ENCODE results near the gene CD37.
A peak's percentile ranks its signal among the peaks of the same experiment; 100 is the strongest.

Gene CD37

GRCh38 chr19:49355909-49356353 is 20.7 kb downstream of the CD37 start:
- WGBS (ENCODE audit: extremely low coverage, insufficient coverage, low lambda C conversion rate), result no CpG with 5 or more reads among the region's 12 CpGs
- no peak overlapping the region for H3K9ac ChIP-seq (ENCODE audit: low read length)
- H4K5ac ChIP-seq (ENCODE audit: low read length), result no peak overlapping the region
- no peak for DNase-seq
- no peak overlapping the region for H2BK15ac ChIP-seq (replicated peaks; ENCODE audit: low read depth)
- no peaks in the 10 kb centered on the region for H3K27me3 ChIP-seq (ENCODE audit: insufficient read depth, low read length, poor library complexity)
- H3K36me3 ChIP-seq (ENCODE audit: control insufficient read depth, insufficient read depth, low read length), result peaks cover 15% of the 10 kb centered on the region
- no peak overlapping the region for H3K56ac ChIP-seq (ENCODE audit: low read length)
- H2BK5ac ChIP-seq (ENCODE audit: low read length), result no peak overlapping the region
- H3K4me2 ChIP-seq (ENCODE audit: low read length), result no peak overlapping the region
- H3K79me2 ChIP-seq (ENCODE audit: control insufficient read depth, insufficient read depth, low read length), result peaks cover 16% of the 10 kb centered on the region
- H2BK120ac ChIP-seq (ENCODE audit: low read depth, low read length), result no peak overlapping the region
- no peaks in the 10 kb centered on the region for H3K4me1 ChIP-seq (ENCODE audit: control insufficient read depth, low read depth, low read length)
- no peak overlapping the region for H2AK5ac ChIP-seq (ENCODE audit: low read length)
- no peak overlapping the region for H3K4ac ChIP-seq (ENCODE audit: low read depth, low read length)
- H3K27ac ChIP-seq (ENCODE audit: low read depth, low read length), result no peak overlapping the region
- H3K18ac ChIP-seq (ENCODE audit: low read length), result no peak overlapping the region
- no peak overlapping the region for H3K23ac ChIP-seq (ENCODE audit: low read length)
- peaks cover 18% of the 10 kb centered on the region for H3K79me1 ChIP-seq (ENCODE audit: low read length)
- no peak overlapping the region for H3K4me3 ChIP-seq (ENCODE audit: low read length)
- no peak overlapping the region for H4K8ac ChIP-seq (ENCODE audit: low read depth, low read length)

GRCh38 chr19:49356382-49356781 is 21.2 kb downstream of the CD37 start:
- Histone ChIP-seq H2AK5ac (ENCODE audit: low read length) (no peak overlapping the region), H3K9ac (ENCODE audit: low read length) (no peak overlapping the region), H3K4me3 (ENCODE audit: low read length) (no peak overlapping the region), H3K4me2 (ENCODE audit: low read length) (no peak overlapping the region), H3K4me1 (ENCODE audit: control insufficient read depth, low read depth, low read length) (no peaks in the 10 kb centered on the region), H2BK120ac (ENCODE audit: low read depth, low read length) (no peak overlapping the region), H3K27ac (ENCODE audit: low read depth, low read length) (no peak overlapping the region), H3K4ac (ENCODE audit: low read depth, low read length) (no peak overlapping the region), H3K18ac (ENCODE audit: low read length) (no peak overlapping the region), H3K36me3 (ENCODE audit: control insufficient read depth, insufficient read depth, low read length) (peaks cover 13% of the 10 kb centered on the region), H3K79me2 (ENCODE audit: control insufficient read depth, insufficient read depth, low read length) (peaks cover 20% of the 10 kb centered on the region), H3K79me1 (ENCODE audit: low read length) (peaks cover 18% of the 10 kb centered on the region), H3K23ac (ENCODE audit: low read length) (no peak overlapping the region), H2BK15ac (replicated peaks; ENCODE audit: low read depth) (no peak overlapping the region), H2BK5ac (ENCODE audit: low read length) (no peak overlapping the region), H4K5ac (ENCODE audit: low read length) (no peak overlapping the region), H3K56ac (ENCODE audit: low read length) (peak overlapping the region; percentile 42), H3K27me3 (ENCODE audit: insufficient read depth, low read length, poor library complexity) (no peaks in the 10 kb centered on the region), H4K8ac (ENCODE audit: low read depth, low read length) (no peak overlapping the region)
- DNase-seq, result no peak
- WGBS (ENCODE audit: extremely low coverage, insufficient coverage, low lambda C conversion rate), result no CpG with 5 or more reads among the region's 7 CpGs

DNA sequence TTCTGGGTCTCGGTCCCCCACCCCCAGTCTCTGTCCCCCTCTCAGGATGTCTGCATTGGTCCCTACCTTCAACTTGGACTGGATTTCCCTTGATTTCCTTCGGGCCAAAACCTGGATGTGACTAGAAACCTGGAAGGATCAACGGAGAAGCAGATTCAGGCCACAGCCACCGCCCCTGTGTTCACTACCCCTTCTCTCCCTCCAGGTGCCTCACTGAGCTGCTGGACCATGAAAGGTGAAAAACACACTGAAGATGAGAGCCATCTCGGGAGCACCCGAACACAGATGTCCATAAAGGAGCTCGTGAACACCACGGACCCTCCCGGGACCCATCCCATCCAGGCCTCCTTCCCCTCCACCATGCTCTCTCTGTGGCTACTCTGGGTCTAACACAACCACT is 22.0 kb downstream of the CD37 start:
- H2AK5ac ChIP-seq (ENCODE audit: low read length), result no peak overlapping the region
- peaks cover 11% of the 10 kb centered on the region for H3K36me3 ChIP-seq (ENCODE audit: control insufficient read depth, insufficient read depth, low read length)
- no peak overlapping the region for H3K23ac ChIP-seq (ENCODE audit: low read length)
- peaks cover 20% of the 10 kb centered on the region for H3K79me1 ChIP-seq (ENCODE audit: low read length)
- H3K4me2 ChIP-seq (ENCODE audit: low read length), result no peak overlapping the region
- H3K27ac ChIP-seq (ENCODE audit: low read depth, low read length), result no peak overlapping the region
- H3K56ac ChIP-seq (ENCODE audit: low read length), result peak overlapping the region; percentile 25
- H4K5ac ChIP-seq (ENCODE audit: low read length), result no peak overlapping the region
- H3K9ac ChIP-seq (ENCODE audit: low read length), result no peak overlapping the region
- H4K8ac ChIP-seq (ENCODE audit: low read depth, low read length), result no peak overlapping the region
- peaks cover 26% of the 10 kb centered on the region for H3K79me2 ChIP-seq (ENCODE audit: control insufficient read depth, insufficient read depth, low read length)
- no peak for DNase-seq
- H3K27me3 ChIP-seq (ENCODE audit: insufficient read depth, low read length, poor library complexity), result no peaks in the 10 kb centered on the region
- H3K4me3 ChIP-seq (ENCODE audit: low read length), result no peak overlapping the region
- H3K4ac ChIP-seq (ENCODE audit: low read depth, low read length), result no peak overlapping the region
- no CpG with 5 or more reads among the region's 9 CpGs for WGBS (ENCODE audit: extremely low coverage, insufficient coverage, low lambda C conversion rate)
- H2BK5ac ChIP-seq (ENCODE audit: low read length), result no peak overlapping the region
- no peak overlapping the region for H2BK120ac ChIP-seq (ENCODE audit: low read depth, low read length)
- H3K18ac ChIP-seq (ENCODE audit: low read length), result no peak overlapping the region
- H3K4me1 ChIP-seq (ENCODE audit: control insufficient read depth, low read depth, low read length), result no peaks in the 10 kb centered on the region
- no peak overlapping the region for H2BK15ac ChIP-seq (replicated peaks; ENCODE audit: low read depth)

DNA sequence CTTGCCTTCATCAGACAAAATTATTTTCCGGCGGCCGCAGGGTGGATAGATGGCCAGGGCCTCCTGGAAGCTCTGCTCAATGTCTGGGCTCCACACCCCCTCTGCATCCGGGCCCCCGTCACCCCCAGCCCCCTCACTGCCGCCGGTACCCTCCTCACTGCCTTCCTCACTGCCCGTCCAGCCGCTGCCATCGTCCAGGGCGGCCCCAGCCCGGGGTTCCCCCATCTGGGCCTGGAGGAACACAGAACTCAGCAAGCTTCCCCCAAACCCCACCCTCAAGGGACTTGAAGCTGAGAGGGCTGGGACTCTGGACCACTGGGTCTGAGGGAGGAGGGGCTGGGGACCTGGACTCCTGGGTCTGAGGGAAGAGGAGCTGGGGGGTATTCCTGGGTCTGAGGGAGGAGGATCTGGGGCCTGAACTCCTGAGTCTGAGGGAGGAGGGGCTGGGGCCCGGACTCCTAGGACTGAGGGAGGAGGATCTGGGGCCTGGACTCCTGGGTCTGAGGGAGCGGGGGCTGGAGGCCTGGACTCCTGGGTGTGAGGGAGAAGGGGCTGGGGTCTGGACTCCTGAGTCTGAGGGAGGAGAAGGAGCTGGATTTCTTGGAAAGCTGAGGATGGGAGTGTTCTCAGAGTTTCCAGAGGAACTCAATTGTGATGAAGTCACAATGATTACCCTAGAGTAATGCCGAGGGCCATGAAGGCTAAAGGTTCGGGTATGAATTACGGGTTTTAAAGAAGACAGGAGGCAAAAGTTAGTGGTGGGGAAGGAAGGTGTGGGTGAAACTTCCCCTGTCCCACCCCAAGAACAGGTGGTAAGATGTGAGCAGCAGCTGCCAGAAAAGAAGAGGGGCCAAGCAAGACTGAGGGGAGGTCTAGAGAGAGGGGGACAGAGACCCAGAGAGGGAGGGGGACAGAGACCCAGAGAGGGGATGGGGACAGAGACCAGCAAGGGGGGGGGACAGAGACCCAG is 24.9 kb downstream of the CD37 start:
- H2BK5ac ChIP-seq (ENCODE audit: low read length), result no peak overlapping the region
- no CpG with 5 or more reads among the region's 17 CpGs for WGBS (ENCODE audit: extremely low coverage, insufficient coverage, low lambda C conversion rate)
- H3K4me3 ChIP-seq (ENCODE audit: low read length), result no peak overlapping the region
- peaks cover 9% of the 10 kb centered on the region for H3K36me3 ChIP-seq (ENCODE audit: control insufficient read depth, insufficient read depth, low read length)
- H2AK5ac ChIP-seq (ENCODE audit: low read length), result no peak overlapping the region
- H3K79me2 ChIP-seq (ENCODE audit: control insufficient read depth, insufficient read depth, low read length), result peaks cover 26% of the 10 kb centered on the region
- H2BK120ac ChIP-seq (ENCODE audit: low read depth, low read length), result no peak overlapping the region
- no peaks in the 10 kb centered on the region for H3K27me3 ChIP-seq (ENCODE audit: insufficient read depth, low read length, poor library complexity)
- no peak overlapping the region for H3K27ac ChIP-seq (ENCODE audit: low read depth, low read length)
- peak overlapping the region; percentile 98 for H3K9ac ChIP-seq (ENCODE audit: low read length)
- no peak for DNase-seq
- peaks cover 20% of the 10 kb centered on the region for H3K79me1 ChIP-seq (ENCODE audit: low read length)
- peak overlapping the region; percentile 84 for H3K4ac ChIP-seq (ENCODE audit: low read depth, low read length)
- no peak overlapping the region for H4K5ac ChIP-seq (ENCODE audit: low read length)
- no peaks in the 10 kb centered on the region for H3K4me1 ChIP-seq (ENCODE audit: control insufficient read depth, low read depth, low read length)
- no peak overlapping the region for H3K23ac ChIP-seq (ENCODE audit: low read length)
- H2BK15ac ChIP-seq (replicated peaks; ENCODE audit: low read depth), result no peak overlapping the region
- peak overlapping the region; percentile 84 for H3K56ac ChIP-seq (ENCODE audit: low read length)
- peak overlapping the region; percentile 65 for H3K18ac ChIP-seq (ENCODE audit: low read length)
- no peak overlapping the region for H4K8ac ChIP-seq (ENCODE audit: low read depth, low read length)
- peak overlapping the region; percentile 15 for H3K4me2 ChIP-seq (ENCODE audit: low read length)

- Histone ChIP-seq H4K5ac (ENCODE audit: low read length) (no peak overlapping the region), H3K23ac (ENCODE audit: low read length) (peak overlapping the region; percentile 59), H3K9ac (ENCODE audit: low read length) (peak overlapping the region; percentile 98), H4K8ac (ENCODE audit: low read depth, low read length) (peak overlapping the region; percentile 83), H3K79me1 (ENCODE audit: low read length) (peaks cover 19% of the 10 kb centered on the region), H2BK15ac (replicated peaks; ENCODE audit: low read depth) (no peak overlapping the region), H3K27ac (ENCODE audit: low read depth, low read length) (peak overlapping the region; percentile 92), H3K56ac (ENCODE audit: low read length) (peak overlapping the region; percentile 98), H2BK120ac (ENCODE audit: low read depth, low read length) (peak overlapping the region; percentile 33), H3K4ac (ENCODE audit: low read depth, low read length) (peak overlapping the region; percentile 94), H3K27me3 (ENCODE audit: insufficient read depth, low read length, poor library complexity) (no peaks in the 10 kb centered on the region), H3K4me3 (ENCODE audit: low read length) (peak overlapping the region; percentile 98), H3K18ac (ENCODE audit: low read length) (peak overlapping the region; percentile 99), H2BK5ac (ENCODE audit: low read length) (peak overlapping the region; percentile 89), H2AK5ac (ENCODE audit: low read length) (peak overlapping the region; percentile 18), H3K4me2 (ENCODE audit: low read length) (peak overlapping the region; percentile 23), H3K36me3 (ENCODE audit: control insufficient read depth, insufficient read depth, low read length) (peaks cover 6% of the 10 kb centered on the region), H3K4me1 (ENCODE audit: control insufficient read depth, low read depth, low read length) (no peaks in the 10 kb centered on the region), H3K79me2 (ENCODE audit: control insufficient read depth, insufficient read depth, low read length) (peaks cover 26% of the 10 kb centered on the region)
- peak; percentile 88 for DNase-seq
- WGBS (ENCODE audit: extremely low coverage, insufficient coverage, low lambda C conversion rate), result no CpG with 5 or more reads among the region's 27 CpGs
These were observed 26.3 kb downstream of the CD37 start for GRCh38 chr19:49361438-49362047.
